ENCODE measurements around the gene HOXB4. TPM values are rescaled to one million over a fixed set of nuclear protein-coding genes. Genes with fewer than 3 reads are reported as not detected.

HOXB4 gene
- total RNA-seq, 1 experiment from 2014 or later: 2.0 TPM

GRCh38 chr17:48601207-48601538 lies 23.0 kb upstream of the HOXB4 start:
- Histone ChIP-seq H4K20me1 (ENCODE audit: insufficient read depth) (peaks cover 41% of the 10 kb centered on the region), H3K4me2 (no peak overlapping the region), H3K79me2 (ENCODE audit: low read depth) (peaks cover 79% of the 10 kb centered on the region), H3K9me3 (ENCODE audit: insufficient read depth, low read depth) (no peaks in the 10 kb centered on the region), H2AFZ (no peak overlapping the region), H3K4me3 (no peak overlapping the region), H3K9me2 (ENCODE audit: insufficient read depth) (no peaks in the 10 kb centered on the region), H3K4me1 (replicated peaks; ENCODE audit: insufficient read depth) (peaks cover 19% of the 10 kb centered on the region), H3K27me3 (ENCODE audit: insufficient read depth, low read depth) (no peaks in the 10 kb centered on the region), H3K36me3 (ENCODE audit: low read depth) (no peaks in the 10 kb centered on the region), H3F3A (ENCODE audit: insufficient read depth, low read depth) (peaks cover 22% of the 10 kb centered on the region; the same call in 1 of the 2 replicates), H3K27ac (no peak overlapping the region)
- no peak for DNase-seq
- ChIA-PET POLR2A (ENCODE audit: unreplicated experiment) (interaction anchor here (0.5 kb wide), 1 partner anchor 17 kb away, joined by 3 read pairs; no protein-coding TSS in a partner anchor), CTCF (interaction anchor here (0.6 to 0.7 kb wide), 2 partner anchors 114 to 593 kb away, joined by 4 read pairs; no protein-coding TSS in a partner anchor)
- BruUV-seq (replicated peaks): no TSS peak
- intact Hi-C loops (cut with micrococcal nuclease; ENCODE audit: unreplicated experiment): no loop called here
- TF ChIP-seq EZH2 (IDR thresholded peaks at IDR 0.05; ENCODE audit: low read depth): no peak
- TF ChIP-seq CTCF (conservative IDR thresholded peaks at IDR 0.05): no peak

GRCh38 chr17:48600244-48601098 lies 22.3 kb upstream of the HOXB4 start:
- ChIA-PET CTCF (interaction anchor here (0.7 kb wide), 1 partner anchor 113 kb away, joined by 4 read pairs; no protein-coding TSS in a partner anchor), POLR2A (ENCODE audit: unreplicated experiment) (no interaction called here)
- no peak overlapping the region for H3K4me2 ChIP-seq
- H3K79me2 ChIP-seq (ENCODE audit: low read depth): peaks cover 79% of the 10 kb centered on the region
- H3K27me3 ChIP-seq (ENCODE audit: insufficient read depth, low read depth): no peaks in the 10 kb centered on the region
- H2AFZ ChIP-seq: no peak overlapping the region
- no peak for TF ChIP-seq EZH2 (IDR thresholded peaks at IDR 0.05; ENCODE audit: low read depth)
- TF ChIP-seq CTCF (conservative IDR thresholded peaks at IDR 0.05): no peak
- peaks cover 15% of the 10 kb centered on the region for H3K4me1 ChIP-seq (replicated peaks; ENCODE audit: insufficient read depth)
- no peaks in the 10 kb centered on the region for H3K9me2 ChIP-seq (ENCODE audit: insufficient read depth)
- no peak overlapping the region for H3K4me3 ChIP-seq
- H3K27ac ChIP-seq: no peak overlapping the region
- intact Hi-C loops (cut with micrococcal nuclease; ENCODE audit: unreplicated experiment): no loop called here
- H3K9me3 ChIP-seq (ENCODE audit: insufficient read depth, low read depth): no peaks in the 10 kb centered on the region
- peaks cover 22% of the 10 kb centered on the region; the same call in 1 of the 2 replicates for H3F3A ChIP-seq (ENCODE audit: insufficient read depth, low read depth)
- BruUV-seq (replicated peaks): no TSS peak
- peaks cover 41% of the 10 kb centered on the region for H4K20me1 ChIP-seq (ENCODE audit: insufficient read depth)
- no peak for DNase-seq
- H3K36me3 ChIP-seq (ENCODE audit: low read depth): 0 out of 2 replicates have a peak, but pooled peaks cover under 1% of the 10 kb centered on the region

GRCh38 chr17:48599354-48599753 lies 21.2 kb upstream of the HOXB4 start:
- H3K79me2 ChIP-seq (ENCODE audit: low read depth): peaks cover 77% of the 10 kb centered on the region
- no peak overlapping the region for H3K4me2 ChIP-seq
- intact Hi-C loops (cut with micrococcal nuclease; ENCODE audit: unreplicated experiment): no loop called here
- TF ChIP-seq CTCF (conservative IDR thresholded peaks at IDR 0.05) (no peak), EZH2 (IDR thresholded peaks at IDR 0.05; ENCODE audit: low read depth) (no peak)
- H3K27me3 ChIP-seq (ENCODE audit: insufficient read depth, low read depth): no peaks in the 10 kb centered on the region
- H3K4me1 ChIP-seq (replicated peaks; ENCODE audit: insufficient read depth): peaks cover 10% of the 10 kb centered on the region
- no peaks in the 10 kb centered on the region for H3K9me2 ChIP-seq (ENCODE audit: insufficient read depth)
- no peak for DNase-seq
- BruUV-seq (replicated peaks): no TSS peak
- H3K9me3 ChIP-seq (ENCODE audit: insufficient read depth, low read depth): no peaks in the 10 kb centered on the region
- H4K20me1 ChIP-seq (ENCODE audit: insufficient read depth): peaks cover 41% of the 10 kb centered on the region
- H3K4me3 ChIP-seq: no peak overlapping the region
- peaks cover 14% of the 10 kb centered on the region; the same call in 1 of the 2 replicates for H3F3A ChIP-seq (ENCODE audit: insufficient read depth, low read depth)
- POLR2A ChIA-PET (ENCODE audit: unreplicated experiment): no interaction called here
- CTCF ChIA-PET: no interaction called here
- no peak overlapping the region for H3K27ac ChIP-seq
- 0 out of 2 replicates have a peak, but pooled peaks cover 7% of the 10 kb centered on the region for H3K36me3 ChIP-seq (ENCODE audit: low read depth)
- H2AFZ ChIP-seq: no peak overlapping the region

All from PC-9 (cell line).